HepG2 (cell line): ENCODE measurements around the gene SCYL1. TPM values are rescaled to one million over a fixed set of nuclear protein-coding genes. Genes with fewer than 3 reads are reported as not detected.

ENCODE experiments used
- ATF7 ChIP-seq, 2 experiments: fragments of 450-650 bp in 1 of 2; sonication (generic) in 1 of 2; formaldehyde crosslinking in 1 of 2; IDR thresholded peaks; 2 replicates each; pipeline versions ENCODE4 v1.4.0 to v1.6.1; 2016 to 2020; ENCODE audit warnings: antibody characterized with exemption in 1 of 2, mild to moderate bottlenecking in 1 of 2, missing genetic modification reagents in 1 of 2
- BHLHE40 ChIP-seq: IDR thresholded peaks from 2 replicates; pipeline ENCODE4 v1.6.1; 2011; ENCODE audit warnings: low read length, improper control_type of control experiment
- FOXC1 ChIP-seq: sonication (generic); formaldehyde crosslinking; IDR thresholded peaks from 2 replicates; pipeline ENCODE4 v1.8.0; 2022; ENCODE audit warnings: mild to moderate bottlenecking, missing genetic modification reagents, borderline replicate concordance
- FOXK1 ChIP-seq: sonication (generic); formaldehyde crosslinking; IDR thresholded peaks from 2 replicates; pipeline ENCODE4 v1.4.0; 2020; ENCODE audit warnings: low read depth, missing genetic modification reagents, borderline replicate concordance
- MTA1 ChIP-seq: sonication (generic); formaldehyde crosslinking; IDR thresholded peaks from 2 replicates; pipeline ENCODE4 v1.4.0; 2020; ENCODE audit warnings: missing genetic modification reagents, mild to moderate bottlenecking, borderline replicate concordance
- NFRKB ChIP-seq: fragments of 450-650 bp; IDR thresholded peaks from 2 replicates; pipeline ENCODE4 v1.6.1; 2017
- NFYC ChIP-seq: IDR thresholded peaks from 2 replicates; pipeline ENCODE4 v1.6.1; 2016; ENCODE audit warnings: missing genetic modification reagents, missing compliant biosample characterization
- NR2C2 ChIP-seq: sonication (generic); formaldehyde crosslinking; IDR thresholded peaks from 2 replicates; pipeline ENCODE4 v1.4.0; 2020; ENCODE audit warnings: missing genetic modification reagents, mild to moderate bottlenecking, moderate library complexity, borderline replicate concordance
- RAD51 ChIP-seq: fragments of 450-650 bp; IDR thresholded peaks from 2 replicates; pipeline ENCODE4 v1.6.1; 2016; ENCODE audit warnings: borderline replicate concordance
- SMAD1 ChIP-seq: sonication (generic); formaldehyde crosslinking; IDR thresholded peaks from 2 replicates; pipeline ENCODE4 v1.4.0; 2020; ENCODE audit warnings: missing genetic modification reagents, low read depth, mild to moderate bottlenecking, borderline replicate concordance
- SYNCRIP ChIP-seq: fragments of 200-400 bp; formaldehyde crosslinking; IDR thresholded peaks from 2 replicates; pipeline ENCODE4 v1.6.1; 2018; ENCODE audit warnings: mild to moderate bottlenecking, low read depth, low read length; ENCODE audit not compliant: insufficient read depth
- ZNF224 ChIP-seq: sonication (generic); formaldehyde crosslinking; IDR thresholded peaks from 2 replicates; pipeline ENCODE4 v1.5.0; 2020; ENCODE audit warnings: mild to moderate bottlenecking, missing genetic modification reagents
- ZNF34 ChIP-seq: sonication (generic); formaldehyde crosslinking; IDR thresholded peaks from 2 replicates; pipeline ENCODE4 v1.4.0; 2020; ENCODE audit warnings: mild to moderate bottlenecking, missing genetic modification reagents, borderline replicate concordance
- ZNF543 ChIP-seq: sonication (generic); formaldehyde crosslinking; IDR thresholded peaks from 2 replicates; pipeline ENCODE4 v1.4.0; 2020; ENCODE audit warnings: mild to moderate bottlenecking, missing genetic modification reagents
- polyA plus RNA-seq, 8 experiments: library from polyadenylated mRNA; depleted of rRNA in 3 of 8; stranded (reverse) in 7 of 8; unstranded in 1 of 8; fragments of >200 nt; fragmentation: Illumina TruSeq in 4 of 8; extraction: Trizol in 4 of 8; gene quantifications; 2 replicates each; pipeline versions ENCODE4 v1.2.1 to v1.2.3, GENCODE V29; 2011 to 2016; ENCODE audit warnings: low read depth in 4 of 8, missing spikeins in 1 of 8, mixed read lengths in 1 of 8; ENCODE audit not compliant: insufficient read depth in 1 of 8
- total RNA-seq, 5 experiments: library from RNA; depleted of rRNA; stranded (reverse); fragments of >200 nt; fragmentation: Illumina TruSeq; extraction: Trizol; gene quantifications; 2 replicates each; pipeline ENCODE4 v1.2.3, GENCODE V29; 2016; ENCODE audit warnings: low read depth in 1 of 5
- TF ChIP-seq, protein P1 (sequence below): IDR thresholded peaks from 2 replicates; pipeline ENCODE4 v1.6.1; 2012; ENCODE audit warnings: inconsistent platforms
- TF ChIP-seq, protein P2 (sequence below): sonication (generic); formaldehyde crosslinking; IDR thresholded peaks from 2 replicates; pipeline ENCODE4 v1.8.1; 2023; ENCODE audit warnings: mild to moderate bottlenecking, inconsistent platforms, moderate library complexity, missing genetic modification reagents, borderline replicate concordance
- TF ChIP-seq, protein P3 (sequence below): sonication (generic); formaldehyde crosslinking; conservative IDR thresholded peaks from 2 replicates; pipeline ENCODE4 v1.8.0; 2022; ENCODE audit warnings: low read depth, missing genetic modification reagents
- TF ChIP-seq, protein P4 (sequence below): sonication (generic); formaldehyde crosslinking; conservative IDR thresholded peaks from 2 replicates; pipeline ENCODE4 v1.8.1; 2023; ENCODE audit warnings: missing genetic modification reagents
- TF ChIP-seq, protein P5 (sequence below), 2 experiments: sonication (generic) in 1 of 2; formaldehyde crosslinking in 1 of 2; IDR thresholded peaks; 2 replicates each; pipeline versions ENCODE4 v1.4.0 to v1.6.1; 2018 to 2020; ENCODE audit warnings: missing genetic modification reagents in 2 of 2, borderline replicate concordance in 1 of 2, low read depth in 1 of 2, mild to moderate bottlenecking in 1 of 2, missing biosample characterization in 1 of 2

The SCYL1 gene
- total and polyA plus RNA-seq, 2 of the 13 experiments (the other 11 are each of a cell fraction or from before 2014, with no cell fraction given), result 65.9 to 103 TPM

DNA sequence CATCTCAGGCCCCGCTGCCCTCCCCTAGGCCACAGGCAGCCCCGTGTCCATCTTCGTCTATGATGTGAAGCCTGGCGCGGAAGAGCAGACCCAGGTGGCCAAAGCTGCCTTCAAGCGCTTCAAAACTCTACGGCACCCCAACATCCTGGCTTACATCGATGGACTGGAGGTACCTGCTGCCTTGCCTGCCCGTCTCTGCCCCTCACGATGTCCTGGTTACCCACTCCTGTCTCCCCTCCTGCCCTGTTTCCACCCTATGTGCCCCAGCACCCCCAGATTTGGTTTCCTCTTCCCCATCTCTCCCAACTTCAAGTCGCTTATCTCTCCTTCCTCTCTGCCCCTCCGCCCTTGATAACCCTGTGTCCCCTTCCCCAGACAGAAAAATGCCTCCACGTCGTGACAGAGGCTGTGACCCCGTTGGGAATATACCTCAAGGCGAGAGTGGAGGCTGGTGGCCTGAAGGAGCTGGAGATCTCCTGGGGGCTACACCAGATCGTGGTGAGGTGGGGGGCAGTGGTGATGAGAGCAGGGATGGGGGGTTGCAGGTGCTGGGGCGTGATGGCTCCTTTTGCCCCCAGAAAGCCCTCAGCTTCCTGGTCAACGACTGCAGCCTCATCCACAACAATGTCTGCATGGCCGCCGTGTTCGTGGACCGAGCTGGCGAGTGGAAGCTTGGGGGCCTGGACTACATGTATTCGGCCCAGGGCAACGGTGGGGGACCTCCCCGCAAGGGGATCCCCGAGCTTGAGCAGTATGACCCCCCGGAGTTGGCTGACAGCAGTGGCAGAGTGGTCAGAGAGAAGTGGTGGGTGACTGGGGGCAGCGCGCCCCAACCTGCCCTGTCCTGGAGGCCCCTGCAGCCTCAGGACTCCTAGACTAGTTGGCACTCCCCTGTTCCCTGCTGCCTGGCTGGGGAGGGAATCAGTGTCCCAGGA is 930 bp downstream of the SCYL1 start (continued):
- TF ChIP-seq ATF7 (IDR thresholded peaks at IDR 0.05) (no peak), ATF7 (CRISPR knock-in tag; IDR thresholded peaks at IDR 0.05) (no peak), FOXK1 (CRISPR knock-in tag) (no peak), BHLHE40 (no peak), MTA1 (CRISPR knock-in tag) (peak; percentile 6; the same call in 1 of the 2 replicates), FOXC1 (CRISPR knock-in tag) (no peak; the same call in 1 of the 2 replicates), NFRKB (no peak), ZNF34 (CRISPR knock-in tag) (no peak), NFYC (CRISPR knock-in tag) (no peak), SMAD1 (peak; percentile 59; the same call in 1 of the 2 replicates), ZNF543 (peak; percentile 1; the same call in 1 of the 2 replicates), ZNF224 (CRISPR knock-in tag) (no peak), SYNCRIP (no peak), RAD51 (no peak), NR2C2 (CRISPR knock-in tag) (0 out of 2 replicates have a peak, but pooled peaks have one; percentile 20)
- TF ChIP-seq, protein P1, sequence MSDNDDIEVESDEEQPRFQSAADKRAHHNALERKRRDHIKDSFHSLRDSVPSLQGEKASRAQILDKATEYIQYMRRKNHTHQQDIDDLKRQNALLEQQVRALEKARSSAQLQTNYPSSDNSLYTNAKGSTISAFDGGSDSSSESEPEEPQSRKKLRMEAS, result no peak
- TF ChIP-seq, protein P2, sequence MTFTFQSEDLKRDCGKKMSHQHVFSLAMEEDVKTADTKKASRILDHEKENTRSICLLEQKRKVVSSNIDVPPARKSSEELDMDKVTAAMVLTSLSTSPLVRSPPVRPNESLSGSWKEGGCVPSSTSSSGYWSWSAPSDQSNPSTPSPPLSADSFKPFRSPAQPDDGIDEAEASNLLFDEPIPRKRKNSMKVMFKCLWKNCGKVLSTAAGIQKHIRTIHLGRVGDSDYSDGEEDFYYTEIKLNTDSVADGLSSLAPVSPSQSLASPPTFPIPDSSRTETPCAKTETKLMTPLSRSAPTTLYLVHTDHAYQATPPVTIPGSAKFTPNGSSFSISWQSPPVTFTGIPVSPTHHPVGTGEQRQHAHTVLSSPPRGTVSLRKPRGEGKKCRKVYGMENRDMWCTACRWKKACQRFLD, result no peak
- TF ChIP-seq, protein P3, sequence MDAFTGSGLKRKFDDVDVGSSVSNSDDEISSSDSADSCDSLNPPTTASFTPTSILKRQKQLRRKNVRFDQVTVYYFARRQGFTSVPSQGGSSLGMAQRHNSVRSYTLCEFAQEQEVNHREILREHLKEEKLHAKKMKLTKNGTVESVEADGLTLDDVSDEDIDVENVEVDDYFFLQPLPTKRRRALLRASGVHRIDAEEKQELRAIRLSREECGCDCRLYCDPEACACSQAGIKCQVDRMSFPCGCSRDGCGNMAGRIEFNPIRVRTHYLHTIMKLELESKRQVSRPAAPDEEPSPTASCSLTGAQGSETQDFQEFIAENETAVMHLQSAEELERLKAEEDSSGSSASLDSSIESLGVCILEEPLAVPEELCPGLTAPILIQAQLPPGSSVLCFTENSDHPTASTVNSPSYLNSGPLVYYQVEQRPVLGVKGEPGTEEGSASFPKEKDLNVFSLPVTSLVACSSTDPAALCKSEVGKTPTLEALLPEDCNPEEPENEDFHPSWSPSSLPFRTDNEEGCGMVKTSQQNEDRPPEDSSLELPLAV (CRISPR knock-in tag), result no peak
- TF ChIP-seq, protein P4, sequence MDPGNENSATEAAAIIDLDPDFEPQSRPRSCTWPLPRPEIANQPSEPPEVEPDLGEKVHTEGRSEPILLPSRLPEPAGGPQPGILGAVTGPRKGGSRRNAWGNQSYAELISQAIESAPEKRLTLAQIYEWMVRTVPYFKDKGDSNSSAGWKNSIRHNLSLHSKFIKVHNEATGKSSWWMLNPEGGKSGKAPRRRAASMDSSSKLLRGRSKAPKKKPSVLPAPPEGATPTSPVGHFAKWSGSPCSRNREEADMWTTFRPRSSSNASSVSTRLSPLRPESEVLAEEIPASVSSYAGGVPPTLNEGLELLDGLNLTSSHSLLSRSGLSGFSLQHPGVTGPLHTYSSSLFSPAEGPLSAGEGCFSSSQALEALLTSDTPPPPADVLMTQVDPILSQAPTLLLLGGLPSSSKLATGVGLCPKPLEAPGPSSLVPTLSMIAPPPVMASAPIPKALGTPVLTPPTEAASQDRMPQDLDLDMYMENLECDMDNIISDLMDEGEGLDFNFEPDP (CRISPR knock-in tag), result no peak
- TF ChIP-seq, protein P5, sequence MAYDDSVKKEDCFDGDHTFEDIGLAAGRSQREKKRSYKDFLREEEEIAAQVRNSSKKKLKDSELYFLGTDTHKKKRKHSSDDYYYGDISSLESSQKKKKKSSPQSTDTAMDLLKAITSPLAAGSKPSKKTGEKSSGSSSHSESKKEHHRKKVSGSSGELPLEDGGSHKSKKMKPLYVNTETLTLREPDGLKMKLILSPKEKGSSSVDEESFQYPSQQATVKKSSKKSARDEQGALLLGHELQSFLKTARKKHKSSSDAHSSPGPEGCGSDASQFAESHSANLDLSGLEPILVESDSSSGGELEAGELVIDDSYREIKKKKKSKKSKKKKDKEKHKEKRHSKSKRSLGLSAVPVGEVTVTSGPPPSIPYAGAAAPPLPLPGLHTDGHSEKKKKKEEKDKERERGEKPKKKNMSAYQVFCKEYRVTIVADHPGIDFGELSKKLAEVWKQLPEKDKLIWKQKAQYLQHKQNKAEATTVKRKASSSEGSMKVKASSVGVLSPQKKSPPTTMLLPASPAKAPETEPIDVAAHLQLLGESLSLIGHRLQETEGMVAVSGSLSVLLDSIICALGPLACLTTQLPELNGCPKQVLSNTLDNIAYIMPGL (CRISPR knock-in tag; IDR thresholded peaks at IDR 0.05; ENCODE audit: borderline replicate concordance in 1 of 2, low read depth in 1 of 2), result 0 out of 4 replicates have a peak, but pooled peaks of 1 of the 2 experiments have one; percentile 15
